IgD-negative memory B cell (primary cell): ENCODE measurements around the gene SLC18B1. TPM values are rescaled to one million over a fixed set of nuclear protein-coding genes. Genes with fewer than 3 reads are reported as not detected.

Source experiments
- H3K27ac Mint-ChIP-seq, 3 donors: one replicate each; pipeline ENCODE4 v1.8.0; 2020 to 2022; ENCODE audit warnings: mild to moderate bottlenecking in 3 of 3, mixed read lengths in 3 of 3, moderate library complexity in 1 of 3
- H3K27me3 Mint-ChIP-seq: one replicate; pipeline ENCODE4 v1.8.0; 2021; ENCODE audit warnings: mixed read lengths
- H3K36me3 Mint-ChIP-seq: one replicate; pipeline ENCODE4 v1.8.0; 2020; ENCODE audit warnings: mild to moderate bottlenecking, mixed read lengths
- H3K4me1 Mint-ChIP-seq, 3 donors: one replicate each; pipeline ENCODE4 v1.8.0; 2020 to 2022; ENCODE audit warnings: mixed read lengths in 3 of 3, mild to moderate bottlenecking in 1 of 3
- H3K4me3 Mint-ChIP-seq, 4 donors: one replicate each; pipeline ENCODE4 v1.8.0; 2020 to 2022; ENCODE audit warnings: mild to moderate bottlenecking in 4 of 4, mixed read lengths in 4 of 4, moderate library complexity in 3 of 4
- H3K9me3 Mint-ChIP-seq, 3 donors: one replicate each; pipeline ENCODE4 v1.8.0; 2020 to 2021; ENCODE audit warnings: mixed read lengths in 3 of 3, mild to moderate bottlenecking in 1 of 3
- polyA plus RNA-seq: library from polyadenylated mRNA; unstranded; fragments of 300-500 nt; fragmentation: Illumina TruSeq; gene quantifications from one replicate; pipeline ENCODE4 v1.2.3, GENCODE V29; 2021

The SLC18B1 gene
- polyA plus RNA-seq = 11.3 TPM

DNA sequence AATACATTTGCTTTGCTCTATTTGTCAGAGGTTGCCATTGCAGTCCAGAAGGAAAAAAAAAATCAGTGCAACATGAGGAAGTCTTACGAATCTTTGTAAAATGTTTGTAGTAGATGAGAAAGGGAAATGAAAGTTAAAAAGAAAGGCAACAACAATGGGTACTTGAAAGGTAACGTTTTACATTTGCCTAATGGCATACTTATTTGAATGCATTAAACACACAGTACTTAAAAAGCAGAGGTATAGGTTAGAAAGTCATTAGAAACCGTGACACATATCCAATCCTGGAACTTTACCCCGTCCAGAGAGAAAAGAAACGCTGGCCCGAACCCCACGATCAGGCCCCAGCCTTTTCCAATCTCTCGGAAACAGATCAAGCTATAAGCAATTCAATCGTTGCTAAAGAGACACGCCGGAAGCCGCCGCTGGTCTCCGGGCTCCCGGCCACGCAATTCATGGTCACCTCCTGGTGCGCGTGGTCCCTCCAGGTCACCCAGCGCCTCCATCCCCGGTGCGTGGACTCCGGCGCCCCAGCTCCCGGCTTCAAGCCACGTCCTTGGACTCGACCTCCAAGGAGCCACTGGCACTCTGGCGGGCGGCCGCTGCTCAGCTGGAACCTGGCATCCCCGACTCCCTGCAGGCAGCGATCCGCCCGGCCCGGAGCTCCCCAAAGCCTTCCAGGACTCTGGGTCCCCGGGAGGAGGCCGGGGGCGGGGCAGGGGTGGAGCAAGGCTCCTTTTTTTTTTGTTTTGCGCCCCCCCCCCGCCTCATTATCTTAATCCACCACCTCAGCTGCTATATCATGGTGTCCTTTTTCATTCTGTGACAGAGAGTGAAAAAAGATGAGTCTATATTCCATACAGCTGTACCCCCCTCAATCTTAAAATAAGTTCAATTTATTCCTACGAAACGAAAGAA is at the start of gene SLC18B1:
TSS of gene SLC18B1 (minus strand) at position 687 of the 918 bp plus-strand sequence. CDS start at position 506, 181 bp downstream.
- Mint-ChIP-seq H3K9me3 (peaks cover 0 to 2% (median 0%) of the 10 kb centered on the region in 3 donors), H3K36me3 (peaks cover 6% of the 10 kb centered on the region), H3K4me3 (no peak within 1 kb of the TSS), H3K27ac (peak within 1 kb of the TSS in 1 of 3 donors; percentile 78), H3K4me1 (peaks cover 14 to 30% (median 15%) of the 10 kb centered on the region in 3 donors), H3K27me3 (no peaks in the 10 kb centered on the region)

DNA sequence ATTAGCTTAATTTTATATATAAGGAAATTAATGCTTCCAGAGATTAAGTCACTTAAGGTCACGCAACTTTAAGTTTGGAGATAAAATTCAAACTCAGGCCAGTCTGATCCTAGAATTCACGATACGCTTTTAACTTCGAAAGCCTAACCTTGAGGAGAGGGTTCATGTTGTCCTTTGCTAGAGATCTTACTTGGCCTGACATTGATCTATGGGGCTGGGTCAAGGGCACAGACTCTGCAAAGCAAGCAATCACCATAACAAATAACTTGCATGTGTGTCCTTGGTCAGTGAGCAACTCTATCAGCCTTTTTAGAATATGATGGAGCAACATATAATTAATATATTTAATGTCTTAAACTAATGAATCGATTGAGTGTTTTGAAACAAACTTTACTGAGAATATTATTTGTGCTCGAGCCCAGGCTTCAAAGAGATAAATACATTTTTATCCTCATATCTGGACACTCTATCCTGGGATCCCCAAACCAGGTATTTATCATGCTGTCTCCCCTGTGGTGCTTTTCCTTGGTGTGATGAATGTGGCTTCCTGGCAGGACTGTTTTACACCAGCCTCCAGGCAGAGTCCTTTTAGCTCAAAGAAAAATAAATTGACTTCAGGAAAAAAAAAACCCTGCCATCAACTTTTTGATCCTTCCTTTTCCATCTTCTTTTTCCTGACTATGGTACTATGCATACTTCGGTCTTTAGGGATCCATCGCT is 45.0 kb upstream of the SLC18B1 start:
- H3K9me3 Mint-ChIP-seq = peaks cover 0 to 2% (median 0%) of the 10 kb centered on the region in 3 donors
- H3K27ac Mint-ChIP-seq = no peak overlapping the region
- H3K36me3 Mint-ChIP-seq = no peaks in the 10 kb centered on the region
- peaks cover 2% of the 10 kb centered on the region for H3K27me3 Mint-ChIP-seq
- no peaks in the 10 kb centered on the region for H3K4me1 Mint-ChIP-seq
- H3K4me3 Mint-ChIP-seq = no peak overlapping the region

DNA sequence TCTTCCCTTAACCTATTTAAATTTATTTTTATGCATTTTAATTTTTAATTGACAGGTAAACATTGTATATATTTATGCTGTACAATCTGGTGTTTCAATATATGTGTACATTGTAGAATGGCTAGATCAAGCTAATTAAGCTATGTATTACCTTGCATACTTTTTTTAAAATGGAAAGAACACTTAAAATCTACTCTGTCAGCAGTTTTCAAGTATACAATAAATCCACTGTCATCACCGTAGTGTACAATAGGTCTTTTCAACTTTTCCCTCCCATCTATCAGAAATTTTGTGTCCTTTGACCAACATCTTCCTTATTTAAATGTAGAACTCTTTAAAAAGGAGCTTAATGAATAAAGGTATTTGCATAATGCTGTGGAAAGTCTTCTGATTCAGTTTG is 43.5 kb upstream of the SLC18B1 start:
- Mint-ChIP-seq H3K27me3 (peaks cover 2% of the 10 kb centered on the region), H3K4me3 (no peak overlapping the region), H3K4me1 (peaks cover 0 to under 1% (median 0%) of the 10 kb centered on the region in 3 donors), H3K9me3 (no peaks in the 10 kb centered on the region), H3K36me3 (peaks cover 2% of the 10 kb centered on the region), H3K27ac (no peak overlapping the region)

DNA sequence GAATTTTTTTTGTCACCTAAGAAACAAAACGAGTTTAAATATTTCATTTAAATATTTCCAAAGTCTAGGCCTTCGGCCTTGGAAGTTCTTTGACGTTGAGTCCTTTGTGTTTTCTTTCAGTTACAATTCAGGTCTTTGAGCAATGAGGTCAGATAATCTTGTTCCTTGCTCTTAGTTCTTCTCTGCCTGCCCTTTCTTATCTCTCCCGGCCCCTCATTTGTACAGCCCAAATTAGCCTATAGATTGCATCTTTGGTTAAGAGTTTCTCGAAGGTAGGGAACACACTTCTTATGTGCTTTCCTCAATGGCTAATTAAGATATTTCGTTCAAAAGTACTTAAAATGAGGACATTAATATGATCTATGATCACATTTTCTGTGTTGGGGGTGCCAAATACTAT is 34.5 kb upstream of the SLC18B1 start:
- peaks cover 4% of the 10 kb centered on the region for H3K27me3 Mint-ChIP-seq
- H3K36me3 Mint-ChIP-seq = no peaks in the 10 kb centered on the region
- H3K4me1 Mint-ChIP-seq = peaks cover 0 to 1% (median 0%) of the 10 kb centered on the region in 3 donors
- no peak overlapping the region for H3K27ac Mint-ChIP-seq
- H3K9me3 Mint-ChIP-seq = peaks cover 0 to 4% (median 0%) of the 10 kb centered on the region in 3 donors
- H3K4me3 Mint-ChIP-seq = no peak overlapping the region

DNA sequence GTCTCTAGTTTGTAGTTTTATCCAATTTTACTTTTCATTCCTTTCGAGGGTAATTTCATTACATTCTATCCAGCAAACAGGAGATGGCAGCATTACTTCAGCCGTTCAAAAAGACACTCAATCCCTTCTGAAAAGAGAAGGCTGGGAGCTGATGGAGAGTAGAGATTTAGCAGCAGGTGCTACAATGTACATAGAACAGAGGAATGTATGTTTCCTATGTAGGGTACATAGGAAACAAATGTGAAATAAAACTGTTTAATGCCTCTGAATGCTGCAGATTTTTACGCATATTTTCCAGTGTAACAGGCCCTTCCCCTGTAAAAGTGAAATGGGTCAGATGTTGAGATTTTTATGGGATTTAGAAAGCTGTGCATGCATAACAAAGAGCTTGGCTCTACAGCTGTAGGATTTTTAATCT is 31.9 kb upstream of the SLC18B1 start:
- Mint-ChIP-seq H3K36me3 (no peaks in the 10 kb centered on the region), H3K27ac (no peak overlapping the region), H3K4me3 (no peak overlapping the region), H3K27me3 (no peaks in the 10 kb centered on the region), H3K9me3 (peaks cover 0 to 4% (median 0%) of the 10 kb centered on the region in 3 donors), H3K4me1 (no peaks in the 10 kb centered on the region)

DNA sequence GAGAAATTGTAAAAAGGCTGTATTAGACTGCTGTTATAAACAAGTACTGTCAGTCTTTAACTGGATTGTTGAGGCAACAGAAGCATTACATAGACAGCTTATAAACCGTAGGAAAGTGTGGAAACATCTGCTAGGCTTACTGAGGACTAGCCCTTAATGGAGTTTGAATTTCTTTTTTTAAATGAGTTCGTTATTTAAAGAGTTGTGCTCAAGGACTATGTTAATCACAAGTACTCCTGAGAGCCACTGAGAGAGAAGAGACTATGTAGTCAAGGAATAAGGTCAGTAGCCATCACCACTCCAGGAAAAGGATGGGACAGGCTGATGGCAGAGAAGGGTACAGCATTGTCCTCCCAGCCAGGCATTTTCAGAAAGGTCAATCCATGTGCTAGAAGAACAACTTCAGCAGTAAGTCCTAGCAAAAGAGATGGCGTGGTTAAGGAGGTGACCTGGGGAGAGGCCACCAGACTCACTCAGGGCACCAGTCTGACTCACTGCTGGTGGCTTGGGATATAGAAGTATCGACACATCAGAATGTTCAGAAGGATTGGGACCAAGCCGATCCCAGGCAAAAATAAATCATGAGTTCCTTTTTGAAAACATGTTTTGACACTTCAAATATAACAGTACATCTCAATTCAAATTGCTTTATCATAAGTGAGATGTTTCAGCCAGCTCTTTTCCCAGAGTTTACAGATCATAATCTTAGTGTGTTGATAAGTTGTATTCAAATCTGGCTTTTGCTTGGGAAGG is 22.4 kb upstream of the SLC18B1 start:
- Mint-ChIP-seq H3K36me3 (no peaks in the 10 kb centered on the region), H3K4me3 (no peak overlapping the region), H3K4me1 (peaks cover 17 to 35% (median 35%) of the 10 kb centered on the region in 3 donors)

DNA sequence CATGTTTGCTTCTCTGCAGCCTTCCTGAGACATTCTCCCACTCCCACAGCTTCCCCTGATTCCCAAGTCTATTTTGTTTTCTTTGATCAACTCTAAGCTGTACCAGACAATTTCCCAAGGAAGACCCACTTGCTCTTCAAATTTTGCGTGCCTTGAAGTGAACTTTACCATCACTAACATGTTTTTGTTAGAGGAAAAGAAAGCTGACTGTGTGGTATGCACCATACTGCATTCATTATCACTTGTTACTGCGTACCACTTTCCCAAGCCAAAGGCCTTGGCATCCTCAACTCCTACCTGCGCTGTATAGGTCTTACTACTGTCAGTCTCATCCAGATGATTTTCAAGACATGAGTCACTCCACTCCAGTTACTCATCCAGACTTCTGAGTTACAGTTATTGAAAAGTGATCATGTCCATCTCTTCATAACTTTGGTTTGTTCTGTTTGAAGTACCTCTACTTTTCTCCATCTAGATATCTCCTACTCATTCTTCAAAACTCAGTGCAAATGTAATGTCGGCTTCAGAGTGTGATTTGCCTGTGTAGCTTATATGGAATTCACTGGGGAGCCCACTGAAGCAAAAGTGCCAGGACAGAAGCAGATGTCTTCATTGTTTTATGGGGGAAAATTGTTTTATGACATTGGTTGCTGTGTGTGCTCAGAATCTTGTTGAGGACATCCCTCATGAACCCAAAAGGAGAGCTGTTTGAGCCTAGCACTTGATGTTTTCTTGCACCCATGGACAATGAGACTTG is 21.1 kb upstream of the SLC18B1 start:
- Mint-ChIP-seq H3K27me3 (no peaks in the 10 kb centered on the region), H3K9me3 (no peaks in the 10 kb centered on the region), H3K27ac (peak overlapping the region; percentile 43 to 88 (median 86)), H3K4me1 (peaks cover 22 to 43% (median 41%) of the 10 kb centered on the region in 3 donors), H3K4me3 (peak overlapping the region in 1 of 4 donors; percentile 54), H3K36me3 (no peaks in the 10 kb centered on the region)

More for the DNA sequence above, 22.4 kb upstream of the SLC18B1 start:
- Mint-ChIP-seq H3K27me3 (no peaks in the 10 kb centered on the region), H3K27ac (peak overlapping the region; percentile 28 to 86 (median 36)), H3K9me3 (no peaks in the 10 kb centered on the region)

DNA sequence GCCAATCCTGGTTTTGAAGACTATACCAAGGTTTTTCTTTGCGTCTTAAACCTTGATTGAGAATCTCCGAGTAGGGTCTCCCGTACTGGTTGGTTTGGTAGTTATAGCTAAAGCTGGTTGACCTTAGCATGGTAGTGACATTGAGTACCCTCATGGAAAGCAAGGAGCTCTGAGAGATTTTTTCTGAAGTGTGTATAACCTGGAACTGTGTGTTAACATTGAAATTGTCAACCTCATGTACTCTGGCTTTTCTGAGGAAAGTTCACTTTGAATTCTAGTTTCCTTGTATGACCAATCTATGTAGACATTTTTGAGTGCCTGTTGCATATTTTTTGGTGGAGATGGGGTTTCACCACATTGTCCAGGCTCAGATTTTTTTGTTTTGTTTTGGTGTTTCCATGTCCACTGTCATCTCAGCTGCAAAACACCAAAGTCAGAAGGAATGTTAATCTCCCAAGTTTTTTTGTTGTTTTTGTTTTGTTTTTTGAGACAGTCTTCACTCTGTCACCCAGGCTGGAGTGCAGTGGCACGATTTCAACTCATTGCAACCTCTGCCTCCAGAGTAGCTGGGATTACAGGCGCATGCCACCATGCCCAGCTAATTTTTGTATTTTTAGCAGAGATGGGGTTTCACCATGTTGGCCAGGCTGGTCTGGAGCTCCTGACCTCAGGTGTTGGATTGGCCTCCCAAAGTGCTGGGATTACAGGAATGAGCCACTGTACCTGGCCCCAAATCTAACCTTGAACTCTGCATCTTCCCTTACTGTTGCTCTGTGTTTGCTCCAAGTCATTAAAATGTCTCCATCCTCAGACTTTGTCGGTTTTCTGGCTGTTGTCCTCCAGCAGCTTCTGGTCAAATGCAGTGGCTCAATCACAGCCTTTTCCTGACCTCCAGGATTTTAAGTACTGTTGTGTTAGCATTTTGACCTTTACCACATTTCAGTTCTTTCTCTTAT is 20.2 kb upstream of the SLC18B1 start:
- Mint-ChIP-seq H3K27me3 (no peaks in the 10 kb centered on the region), H3K9me3 (no peaks in the 10 kb centered on the region), H3K4me3 (peak overlapping the region in 2 of 4 donors; percentile 39 to 54), H3K36me3 (peaks cover 1% of the 10 kb centered on the region), H3K4me1 (peaks cover 24 to 50% (median 41%) of the 10 kb centered on the region in 3 donors), H3K27ac (peak overlapping the region in 2 of 3 donors; percentile 60 to 72)

DNA sequence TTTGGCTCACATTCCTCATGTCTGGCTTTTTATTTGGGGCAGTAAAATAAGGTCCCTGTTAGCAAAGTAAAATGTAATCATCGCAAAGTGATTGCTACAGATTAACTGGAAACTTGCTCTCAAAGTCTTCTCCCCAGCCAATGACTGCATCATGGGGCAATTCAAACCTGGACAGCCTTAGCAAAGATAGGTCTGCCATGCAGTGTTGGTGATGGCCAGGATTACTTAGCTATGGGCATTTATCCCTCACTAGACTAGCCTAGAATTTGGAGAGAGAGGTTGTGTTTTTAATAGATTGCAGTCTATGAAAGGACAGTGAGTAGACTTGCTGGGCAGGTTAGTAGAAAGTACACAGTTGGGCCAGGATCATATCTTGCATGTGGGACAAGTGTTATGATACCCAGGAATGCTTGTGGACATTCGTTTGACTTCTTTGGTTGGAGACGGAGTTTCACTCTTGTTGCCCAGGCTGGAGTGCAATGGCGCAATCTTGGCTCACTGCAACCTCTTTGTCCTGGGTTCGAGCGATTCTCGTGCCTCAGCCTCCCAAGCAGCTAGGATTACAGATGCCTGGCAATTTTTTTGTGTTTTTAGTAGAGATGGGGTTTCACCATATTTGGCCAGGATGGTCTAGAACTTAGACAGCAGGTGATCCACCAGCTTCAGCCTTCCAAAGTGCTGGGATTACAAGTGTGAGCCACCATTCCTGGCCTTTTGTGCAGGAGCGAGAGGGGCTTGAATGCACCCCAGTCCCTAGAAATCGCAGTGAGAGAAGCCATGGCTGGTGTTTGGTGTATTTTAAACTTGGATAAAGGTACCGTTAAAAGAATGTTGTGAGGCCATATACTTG is 19.3 kb upstream of the SLC18B1 start:
- H3K4me3 Mint-ChIP-seq = peak overlapping the region in 2 of 4 donors; percentile 39 to 93

DNA sequence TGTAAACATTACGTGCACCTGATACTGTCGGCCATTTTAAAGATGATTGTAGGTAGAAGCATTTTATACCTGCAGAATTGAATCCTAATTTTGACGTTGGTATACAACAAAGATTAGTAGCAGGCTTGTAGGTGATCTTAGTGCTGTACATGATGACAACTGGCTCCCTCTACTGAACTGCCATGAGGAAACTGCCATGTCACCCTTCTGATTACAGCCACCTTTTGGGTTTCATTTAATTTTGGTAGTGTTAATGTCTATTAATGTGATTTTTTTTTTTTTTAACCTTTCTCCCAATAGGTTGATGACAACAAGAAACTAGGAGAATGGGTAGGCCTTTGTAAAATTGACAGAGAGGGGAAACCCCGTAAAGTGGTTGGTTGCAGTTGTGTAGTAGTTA is 18.2 kb upstream of the SLC18B1 start:
- Mint-ChIP-seq H3K4me3 (peak overlapping the region; percentile 37 to 98 (median 94)), H3K27me3 (no peaks in the 10 kb centered on the region), H3K27ac (peak overlapping the region; percentile 83 to 92 (median 86)), H3K9me3 (no peaks in the 10 kb centered on the region), H3K4me1 (peaks cover 25 to 56% (median 46%) of the 10 kb centered on the region in 3 donors), H3K36me3 (peaks cover 1% of the 10 kb centered on the region)

More for the DNA sequence above, 19.3 kb upstream of the SLC18B1 start:
- Mint-ChIP-seq H3K27ac (peak overlapping the region in 2 of 3 donors; percentile 60 to 83), H3K36me3 (peaks cover 1% of the 10 kb centered on the region), H3K9me3 (no peaks in the 10 kb centered on the region), H3K27me3 (no peaks in the 10 kb centered on the region), H3K4me1 (peaks cover 23 to 52% (median 40%) of the 10 kb centered on the region in 3 donors)

DNA sequence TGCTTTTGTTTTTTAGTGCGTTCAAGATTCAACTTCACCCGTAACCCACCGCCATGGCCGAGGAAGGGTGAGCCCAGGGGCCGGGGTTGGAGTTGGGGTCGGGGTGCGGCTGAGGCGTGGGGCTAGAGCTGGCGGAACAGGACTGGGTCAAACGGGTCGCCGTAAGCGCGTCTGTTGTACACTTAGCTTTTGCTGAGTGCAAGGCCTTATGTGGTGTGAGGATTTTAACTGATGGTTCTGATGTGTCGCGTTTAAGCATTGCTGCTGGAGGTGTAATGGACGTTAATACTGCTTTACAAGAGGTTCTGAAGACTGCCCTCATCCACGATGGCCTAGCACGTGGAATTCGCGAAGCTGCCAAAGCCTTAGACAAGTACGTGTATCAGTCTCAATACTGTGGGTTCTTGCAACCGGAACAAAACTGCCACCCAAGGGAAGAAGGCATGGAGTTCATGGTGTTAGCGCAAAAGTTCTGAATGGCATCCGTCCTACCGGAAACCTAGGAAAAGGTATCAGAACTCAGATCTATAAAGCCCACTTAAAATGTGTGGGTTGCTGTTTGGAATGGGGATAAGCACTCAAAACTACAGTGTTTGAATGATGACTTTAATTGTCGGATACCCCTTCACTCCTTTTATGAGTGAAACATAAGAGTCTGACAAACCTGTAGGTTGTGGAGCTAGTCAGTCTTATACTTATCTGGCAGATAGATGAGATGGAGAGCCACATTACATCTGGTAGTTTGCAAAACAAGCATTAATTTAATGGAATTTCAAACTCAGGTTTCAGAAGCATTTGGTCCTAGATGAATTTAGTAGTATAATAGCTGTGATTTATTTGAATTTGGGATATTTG is 16.5 kb upstream of the SLC18B1 start:
- H3K36me3 Mint-ChIP-seq = peaks cover 1% of the 10 kb centered on the region
- peaks cover 2% of the 10 kb centered on the region for H3K27me3 Mint-ChIP-seq
- peaks cover 25 to 51% (median 44%) of the 10 kb centered on the region in 3 donors for H3K4me1 Mint-ChIP-seq
- peak overlapping the region; percentile 93 to 99 (median 97) for H3K4me3 Mint-ChIP-seq
- H3K27ac Mint-ChIP-seq = peak overlapping the region; percentile 86 to 98 (median 92)
- H3K9me3 Mint-ChIP-seq = no peaks in the 10 kb centered on the region
